Left lung (tissue), 10 donors: ENCODE results near the gene IPO4. TPM values are rescaled to one million over a fixed set of nuclear protein-coding genes. Genes with fewer than 3 reads are reported as not detected.
A peak's percentile ranks its signal among the peaks of the same experiment; 100 is the strongest.
"Not testable (repeated sequence)": the region's sequence is repeated elsewhere in the genome, so short reads cannot be mapped to it uniquely, and the experiment has no call there.

ENCODE experiments used
- ATAC-seq: fragments of 200-7000 bp; cut with Tn5 transposase; one replicate; pipeline ENCODE4 v1.9.1; 2020; ENCODE audit warnings: moderate library complexity
- DNase-seq, 4 donors: peaks; one replicate each; pipeline ENCODE4 v3.0.0-alpha.2; 2013 to 2020
- H3K27ac ChIP-seq, 2 donors: fragments of 200-600 bp; sonication (generic) in 1 of 2; one replicate each; pipeline versions ENCODE4 v1.5.0 to v1.8.0; 2020 to 2021
- H3K27me3 ChIP-seq, 2 donors: fragments of 200-600 bp; sonication (generic) in 1 of 2; one replicate each; pipeline versions ENCODE4 v1.5.0 to v1.8.0; 2020 to 2021
- H3K36me3 ChIP-seq, 2 donors: fragments of 200-600 bp; sonication (generic) in 1 of 2; one replicate each; pipeline versions ENCODE4 v1.5.0 to v1.8.0; 2020 to 2021
- H3K4me1 ChIP-seq, 2 donors: fragments of 200-600 bp; one replicate each; pipeline ENCODE4 v1.8.0; 2021
- H3K4me3 ChIP-seq, 2 donors: fragments of 200-600 bp; sonication (generic) in 1 of 2; one replicate each; pipeline versions ENCODE4 v1.5.0 to v1.8.0; 2020 to 2021; ENCODE audit warnings: mild to moderate bottlenecking in 1 of 2
- H3K9me3 ChIP-seq, 2 donors: fragments of 200-600 bp; sonication (generic) in 1 of 2; one replicate each; pipeline versions ENCODE4 v1.5.0 to v1.8.0; 2020 to 2021
- CTCF ChIP-seq, 2 donors: fragments of 200-600 bp; sonication (generic) in 1 of 2; IDR thresholded peaks; one replicate each; pipeline versions ENCODE4 v1.5.0 to v1.8.0; 2021; ENCODE audit warnings: antibody characterized with exemption in 2 of 2
- intact Hi-C, 2 donors: fragments of 100-400 bp; cut with DNase I; formaldehyde crosslinking; loops; one replicate each; pipeline versions ENCODE4 v1.11.2 to v1.14.2; 2022
- polyA plus RNA-seq, 6 donors: library from polyadenylated mRNA; unstranded; fragments of 120-200 nt; gene quantifications; one replicate each; pipeline ENCODE4 v1.2.1, GENCODE V29; 2013; ENCODE audit not compliant: insufficient read length in 6 of 6
- total RNA-seq, 2 donors: library from RNA; stranded (reverse); fragmentation: NEBNext Ultra II Directional; extraction: Animal tissue kit (Norgen Biotek cat#: 25700); gene quantifications; one replicate each; pipeline ENCODE4 v1.2.1, GENCODE V29; 2021
- donor health status: DM: no; HTN: yes; CAD: no.
- donor health status: DM: no; HTN: no; CAD: no.

The IPO4 gene
- total and polyA plus RNA-seq, 8 donors, result 22.6 to 62.4 (median 29.0) TPM

- no peak for TF ChIP-seq CTCF (IDR thresholded peaks at IDR 0.05)
- peaks cover 0 to 4% of the 10 kb centered on the region in 2 donors for H3K4me1 ChIP-seq
- H3K27ac ChIP-seq, result no peak overlapping the region
- intact Hi-C loops, result no loop called here
- DNase-seq, result no peak
- no peak for ATAC-seq
- no peak overlapping the region for H3K4me3 ChIP-seq
- H3K27me3 ChIP-seq, result no peaks in the 10 kb centered on the region
- peaks cover 0 to 2% of the 10 kb centered on the region in 2 donors for H3K9me3 ChIP-seq
- H3K36me3 ChIP-seq, result peaks cover 0 to 84% of the 10 kb centered on the region in 2 donors
Observed at GRCh38 chr14:24204163-24205146, 15.8 kb upstream of the IPO4 start.

- ATAC-seq, H3K9me3 ChIP-seq, DNase-seq, H3K27ac ChIP-seq, intact Hi-C loops, H3K4me3 ChIP-seq, H3K27me3 ChIP-seq: not testable (repeated sequence)
- peaks cover 0 to 10% of the 10 kb centered on the region in 2 donors for H3K4me1 ChIP-seq
- H3K36me3 ChIP-seq, result peaks cover 0 to 73% of the 10 kb centered on the region in 2 donors
Observed at GRCh38 chr14:24203249-24203886, 14.8 kb upstream of the IPO4 start.

- ATAC-seq, result not testable (repeated sequence)
Observed at GRCh38 chr14:24202538-24202937, 13.9 kb upstream of the IPO4 start.

GRCh38 chr14:24198814-24199524 is 10.4 kb upstream of the IPO4 start:
- Histone ChIP-seq H3K36me3 (peaks cover 0 to 32% of the 10 kb centered on the region in 2 donors), H3K4me3 (no peak overlapping the region), H3K9me3 (peaks cover 0 to 2% of the 10 kb centered on the region in 2 donors), H3K27ac (no peak overlapping the region), H3K4me1 (peaks cover 15 to 42% of the 10 kb centered on the region in 2 donors), H3K27me3 (no peaks in the 10 kb centered on the region)
- ATAC-seq (no peak), DNase-seq (no peak)
- no peak for TF ChIP-seq CTCF (IDR thresholded peaks at IDR 0.05)
- intact Hi-C loops, result no loop called here

More at GRCh38 chr14:24202538-24202937, 13.9 kb upstream of the IPO4 start:
- H3K27me3 ChIP-seq, H3K4me3 ChIP-seq, H3K27ac ChIP-seq, DNase-seq, H3K9me3 ChIP-seq, intact Hi-C loops: not testable (repeated sequence)
- H3K4me1 ChIP-seq, result peaks cover 0 to 16% of the 10 kb centered on the region in 2 donors
- H3K36me3 ChIP-seq, result peaks cover 0 to 65% of the 10 kb centered on the region in 2 donors

- ATAC-seq, result no peak
- H3K27ac ChIP-seq, result peak overlapping the region in 1 of 2 donors; percentile 98
- no peaks in the 10 kb centered on the region for H3K27me3 ChIP-seq
- no peak for DNase-seq
- intact Hi-C loops, result no loop called here
- H3K36me3 ChIP-seq, result peaks cover 0 to 25% of the 10 kb centered on the region in 2 donors
- H3K9me3 ChIP-seq, result peaks cover 0 to 2% of the 10 kb centered on the region in 2 donors
- peak overlapping the region; percentile 95 to 98 for H3K4me3 ChIP-seq
- peaks cover 16 to 45% of the 10 kb centered on the region in 2 donors for H3K4me1 ChIP-seq
- no peak for TF ChIP-seq CTCF (IDR thresholded peaks at IDR 0.05)
Observed at GRCh38 chr14:24197056-24197450, 8.4 kb upstream of the IPO4 start.
